GM12892 (cell line): ENCODE measurements around the gene HPCA.

Experiments used
- DNase-seq: peaks from one replicate; pipeline ENCODE4 v3.0.0; 2011; ENCODE audit not compliant: insufficient read length
- FAIRE-seq: peaks from 2 replicates; lab custom pipeline; 2011; peaks lifted over from hg19 to GRCh38; lab: Jason Lieb, UNC
- POLR2A ChIP-seq: IDR thresholded peaks from 2 replicates; pipeline ENCODE4 v1.6.1; 2011; ENCODE audit warnings: low read depth, low read length, control low read depth
- POLR2AphosphoS5 ChIP-seq: IDR thresholded peaks from 2 replicates; pipeline ENCODE4 v1.6.1; 2011; ENCODE audit warnings: low read depth, low read length, control low read depth
- TAF1 ChIP-seq: IDR thresholded peaks from 2 replicates; pipeline ENCODE4 v1.6.1; 2011; ENCODE audit warnings: low read depth, mild to moderate bottlenecking, control low read depth, low read length, borderline replicate concordance

HPCA gene

DNA sequence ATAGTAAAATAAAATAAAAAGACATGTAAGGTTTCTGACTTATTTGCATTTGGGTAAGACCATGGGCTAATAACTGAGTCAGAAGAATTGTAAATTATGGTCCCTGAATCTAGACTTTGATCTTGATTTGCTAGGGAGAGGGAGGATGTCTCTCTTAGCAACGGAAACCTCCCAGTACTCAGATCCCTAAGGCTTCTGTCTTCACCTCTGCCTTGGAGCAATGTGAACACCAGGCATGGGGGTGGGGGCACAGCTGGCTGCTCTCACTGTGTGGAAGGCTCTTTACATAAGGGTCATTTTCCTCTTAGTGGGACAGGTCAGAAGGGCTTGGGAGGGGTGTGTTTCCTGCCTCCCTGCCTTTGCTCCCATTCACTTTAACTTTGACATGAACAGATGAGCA lies 31.9 kb downstream of the HPCA start:
- TF ChIP-seq POLR2AphosphoS5 (no peak), TAF1 (no peak), POLR2A (no peak)
- no peak for DNase-seq

GRCh38 chr1:32919811-32920733 lies 33.8 kb downstream of the HPCA start:
- TF ChIP-seq POLR2A (no peak), POLR2AphosphoS5 (no peak)
- peak; percentile 57 for FAIRE-seq
- DNase-seq, result no peak

More for the DNA sequence above, 31.9 kb downstream of the HPCA start:
- FAIRE-seq, result no peak

- DNase-seq, result no peak
- no peak for FAIRE-seq
- TF ChIP-seq POLR2AphosphoS5, result no peak
- no peak for TF ChIP-seq POLR2A
- no peak for TF ChIP-seq TAF1
Observed at GRCh38 chr1:32920833-32921232, 34.5 kb downstream of the HPCA start.

DNA sequence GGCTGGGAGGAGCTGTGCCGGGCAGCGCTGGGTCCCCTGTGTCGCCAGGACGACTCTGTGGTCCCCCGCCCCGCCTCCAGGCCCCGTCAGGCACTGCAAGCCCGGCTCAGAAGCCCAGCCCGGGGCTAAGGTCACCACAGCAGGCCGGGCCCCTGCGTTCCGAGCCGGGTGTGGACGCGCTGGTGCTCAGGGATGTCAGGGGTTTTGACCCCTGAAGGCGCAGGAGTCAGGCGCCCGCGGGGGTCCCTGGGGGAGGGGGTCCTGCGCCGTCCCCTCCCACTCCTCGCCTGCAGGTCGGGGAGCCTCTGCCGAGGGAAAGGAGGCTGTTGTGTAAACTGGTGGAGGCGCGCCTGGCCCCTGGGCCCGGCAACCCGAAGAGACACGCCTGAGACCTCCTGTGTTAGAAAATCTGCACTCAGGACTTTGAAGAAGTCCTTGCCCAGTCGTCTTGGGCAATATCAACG lies 38.6 kb downstream of the HPCA start:
- no peak for FAIRE-seq
- DNase-seq, result no peak
- TF ChIP-seq POLR2A (no peak), TAF1 (no peak), POLR2AphosphoS5 (no peak)

DNA sequence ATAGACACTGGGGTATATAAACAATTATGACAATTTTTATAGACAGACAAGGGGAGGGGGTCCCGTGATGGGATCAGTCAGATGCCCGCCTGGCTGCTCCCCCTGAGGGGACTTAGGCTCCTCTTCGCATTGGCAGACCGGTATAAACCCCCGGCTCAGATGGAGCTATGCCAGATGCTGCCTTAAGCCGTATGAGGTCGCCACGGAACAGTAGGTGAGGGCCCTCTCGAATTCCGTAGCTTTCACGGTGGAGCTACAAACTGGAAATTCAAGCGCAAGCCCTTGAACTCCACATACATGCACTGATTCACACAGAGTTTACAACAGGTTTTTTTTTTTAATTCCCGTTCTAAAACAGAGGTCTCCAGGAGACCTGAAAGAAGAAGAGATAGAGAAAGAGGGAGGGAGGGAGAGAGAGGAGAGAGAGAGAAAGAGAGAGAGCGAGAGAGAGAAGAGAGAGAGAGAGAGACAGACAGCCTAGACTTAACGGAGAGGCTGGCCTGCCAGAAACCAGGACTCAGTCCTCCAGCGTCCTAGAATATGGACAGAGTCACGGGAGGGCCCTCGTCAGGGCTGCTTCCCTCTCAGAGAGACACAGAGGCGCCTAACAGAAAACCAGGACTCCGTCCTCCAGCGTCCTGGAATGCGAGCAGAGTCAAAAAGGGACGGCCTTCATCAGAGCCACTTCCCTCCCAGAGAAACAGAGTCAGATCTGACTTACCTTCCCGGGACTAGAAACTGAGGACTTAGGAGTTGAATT lies 39.3 kb downstream of the HPCA start:
- DNase-seq, result no peak

GRCh38 chr1:32926562-32926961 lies 40.3 kb downstream of the HPCA start:
- no peak for TF ChIP-seq TAF1
- TF ChIP-seq POLR2AphosphoS5, result no peak
- no peak for TF ChIP-seq POLR2A
- DNase-seq (no peak), FAIRE-seq (no peak)

More for the DNA sequence above, 39.3 kb downstream of the HPCA start:
- peak; percentile 88 for FAIRE-seq
- no peak for TF ChIP-seq TAF1
- no peak for TF ChIP-seq POLR2AphosphoS5
- TF ChIP-seq POLR2A, result no peak

- no peak for DNase-seq
- no peak for FAIRE-seq
- TF ChIP-seq POLR2A, result no peak
- no peak for TF ChIP-seq TAF1
- TF ChIP-seq POLR2AphosphoS5, result no peak
Observed at GRCh38 chr1:32927441-32927840, 41.1 kb downstream of the HPCA start.

- no peak for TF ChIP-seq POLR2A
- TF ChIP-seq TAF1, result no peak
- TF ChIP-seq POLR2AphosphoS5, result no peak
- DNase-seq, result no peak
- FAIRE-seq, result no peak
Observed at GRCh38 chr1:32928285-32928684, 42.0 kb downstream of the HPCA start.

- FAIRE-seq (no peak), DNase-seq (no peak)
- TF ChIP-seq POLR2A (no peak), TAF1 (no peak), POLR2AphosphoS5 (no peak)
Observed at GRCh38 chr1:32928715-32929114, 42.4 kb downstream of the HPCA start.

DNA sequence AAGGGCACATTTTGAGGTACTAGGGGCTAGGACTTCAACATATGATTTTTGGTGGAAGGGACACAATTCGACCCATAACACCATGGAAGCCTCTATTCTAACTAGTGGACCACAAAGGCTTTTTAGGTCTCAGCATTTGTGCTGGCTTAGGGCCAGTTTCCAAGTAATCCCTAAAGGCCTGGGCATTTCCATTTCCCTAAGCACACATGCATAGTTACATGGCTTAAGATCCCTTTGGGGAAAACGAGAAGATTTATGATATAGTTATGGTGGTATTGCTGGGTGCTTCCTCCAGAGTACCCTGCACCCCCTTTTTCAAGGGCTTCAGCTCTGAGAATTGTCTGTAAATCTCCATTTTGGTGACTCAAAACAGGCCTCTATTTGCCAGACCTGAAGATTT lies 43.1 kb downstream of the HPCA start:
- DNase-seq, result no peak
- TF ChIP-seq POLR2AphosphoS5, result no peak
- no peak for TF ChIP-seq TAF1
- no peak for TF ChIP-seq POLR2A
- FAIRE-seq, result no peak

- no peak for FAIRE-seq
- TF ChIP-seq POLR2AphosphoS5 (no peak), POLR2A (no peak), TAF1 (no peak)
- DNase-seq, result no peak
Observed at GRCh38 chr1:32931760-32932159, 45.5 kb downstream of the HPCA start.
